ENCODE data around the gene ZNF827.
A peak's percentile ranks its signal among the peaks of the same experiment; 100 is the strongest.

ZNF827 gene

DNA sequence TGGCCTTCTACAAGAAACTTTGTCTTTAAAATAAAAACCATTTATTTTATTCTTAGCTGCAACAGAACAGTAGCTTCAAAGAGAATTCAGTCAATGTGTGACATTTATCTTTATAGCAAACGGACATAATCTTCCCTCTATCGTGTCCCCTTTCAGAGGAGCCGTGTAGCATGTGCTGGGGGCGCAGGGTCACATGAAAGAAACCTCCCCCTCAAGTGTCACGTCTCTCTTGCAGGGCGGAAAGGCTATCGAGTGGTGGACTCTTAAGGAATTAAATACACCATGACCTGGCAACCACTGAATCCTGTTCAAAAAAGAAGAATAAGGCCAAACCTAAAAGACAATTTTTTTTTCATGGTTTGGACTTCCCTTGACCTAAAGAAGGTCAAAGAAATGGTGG lies 40.2 kb downstream of the ZNF827 start:
- intact Hi-C loops (cut with DNase I), result no loop called here
- DNase-seq, result no peak

DNA sequence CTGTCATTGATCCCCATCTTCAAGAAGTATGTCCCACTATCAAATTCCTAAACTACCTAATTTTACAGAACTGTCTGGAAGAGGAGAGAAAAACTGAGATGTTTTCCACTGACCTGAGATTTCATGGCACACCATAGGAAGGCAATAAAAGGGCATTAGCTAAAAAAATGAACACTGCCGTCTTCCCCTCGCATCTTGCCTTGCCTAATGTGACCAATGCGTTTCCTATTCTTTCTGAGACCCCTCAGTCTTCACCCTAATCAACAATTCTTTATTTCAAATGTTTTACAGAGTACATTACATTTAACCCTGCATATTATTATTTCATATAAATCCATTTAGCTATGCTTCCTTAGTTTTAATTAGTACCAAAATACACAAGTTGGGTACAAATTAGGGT lies 43.6 kb downstream of the ZNF827 start:
- DNase-seq, result no peak
- intact Hi-C loops (cut with DNase I), result no loop called here

DNA sequence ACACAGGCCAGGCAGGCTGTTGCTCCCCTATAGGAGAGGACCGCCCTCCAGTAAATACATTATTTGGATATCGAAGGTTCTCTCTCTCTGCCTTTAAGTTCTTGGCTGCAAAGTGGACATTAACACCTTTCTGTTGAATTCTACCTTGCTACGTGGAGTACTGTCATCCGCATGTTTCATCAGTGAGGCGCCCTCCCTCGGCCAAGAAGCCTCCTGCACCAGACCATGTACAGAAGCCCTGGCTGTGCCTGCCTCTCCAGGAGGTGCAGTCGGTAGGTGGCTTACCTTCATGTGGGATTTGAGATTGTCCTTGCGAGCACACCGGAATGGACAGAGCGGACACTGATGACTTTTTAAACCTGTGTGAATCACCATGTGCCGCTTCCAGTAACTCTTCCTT lies 46.7 kb downstream of the ZNF827 start:
- intact Hi-C loops (cut with DNase I), result no loop called here

DNA sequence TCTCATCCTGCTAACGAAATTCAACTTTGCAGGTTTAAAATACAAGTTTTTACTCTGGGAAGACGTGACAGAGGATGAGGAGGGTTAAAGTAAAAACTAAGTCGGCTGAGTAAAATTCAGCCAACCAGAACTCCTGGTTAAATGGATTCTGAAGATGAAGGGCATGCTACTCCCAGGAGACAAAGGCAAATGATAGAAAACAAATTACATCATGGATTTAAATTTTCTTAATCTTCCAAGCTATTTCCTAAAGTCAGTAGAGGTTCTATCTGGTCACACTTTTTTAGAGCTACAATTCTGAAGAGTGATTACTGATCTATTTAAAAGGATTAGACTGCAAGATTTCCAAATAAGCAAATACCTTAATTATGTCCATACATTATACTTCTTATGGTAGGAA lies 47.9 kb downstream of the ZNF827 start:
- intact Hi-C loops (cut with DNase I), result no loop called here

More for the DNA sequence above, 46.7 kb downstream of the ZNF827 start:
- peak in 1 of 10 donors; percentile 68 for DNase-seq

DNA sequence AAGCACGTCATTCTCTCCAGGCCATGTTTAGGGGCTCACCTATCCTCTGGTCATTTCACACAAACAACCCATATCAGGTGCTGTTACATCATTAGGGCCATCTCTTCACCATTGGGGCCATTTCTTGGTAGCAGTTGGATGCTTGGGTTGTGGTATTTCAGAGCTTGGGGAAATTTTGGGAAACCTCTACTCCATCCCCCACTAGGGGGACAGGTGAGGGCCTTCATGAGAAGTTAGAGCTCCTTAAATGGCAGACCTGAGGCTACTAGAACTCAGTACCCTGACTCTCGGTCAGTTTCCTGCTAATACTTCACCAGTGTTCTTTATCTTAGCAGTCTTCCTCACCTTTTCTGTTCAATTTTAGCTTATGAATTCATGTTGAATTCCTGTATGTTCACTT lies 50.2 kb downstream of the ZNF827 start:
- DNase-seq, result no peak

More for the DNA sequence above, 47.9 kb downstream of the ZNF827 start:
- DNase-seq, result no peak

GRCh38 chr4:145887241-145887991 lies 51.2 kb downstream of the ZNF827 start:
- intact Hi-C loops (cut with DNase I), result loop anchor here (10.0 kb wide), 1 partner anchor 47 kb away; the partner anchor contains the start of gene ZNF827
- DNase-seq, result peak in 2 of 10 donors; percentile 39 to 45

More for the DNA sequence above, 50.2 kb downstream of the ZNF827 start:
- intact Hi-C loops (cut with DNase I), result loop anchor here (10.0 kb wide), 1 partner anchor 46 kb away; the partner anchor contains the start of gene ZNF827

GRCh38 chr4:145886871-145887240 lies 51.8 kb downstream of the ZNF827 start:
- intact Hi-C loops (cut with DNase I), result loop anchor here (10.0 kb wide), 1 partner anchor 48 kb away; the partner anchor contains the start of gene ZNF827
- DNase-seq, result no peak

DNA sequence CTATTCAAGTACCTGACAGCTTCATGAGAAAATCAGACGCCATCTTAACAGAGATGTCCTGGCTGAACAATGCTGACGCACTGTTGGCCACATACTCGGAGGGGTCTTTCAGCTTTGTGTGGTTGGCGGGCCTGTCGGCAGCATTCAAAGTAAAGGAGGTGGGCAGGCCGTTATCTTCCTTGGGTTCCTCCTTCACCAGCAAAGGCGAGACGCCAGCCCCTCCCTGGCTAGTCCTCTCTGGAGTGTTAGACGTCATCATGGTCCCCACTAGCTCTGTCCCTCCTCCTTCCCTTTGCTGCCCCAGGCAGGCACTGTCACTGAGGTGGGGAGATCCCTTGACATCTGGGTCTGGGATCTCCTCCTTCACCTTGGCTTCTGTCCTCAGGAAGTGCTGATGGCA lies 53.0 kb downstream of the ZNF827 start:
- DNase-seq, result peak in 2 of 10 donors; percentile 49 to 65
- intact Hi-C loops (cut with DNase I), result loop anchor here (10.0 kb wide), 1 partner anchor 49 kb away; the partner anchor contains the start of gene ZNF827

DNA sequence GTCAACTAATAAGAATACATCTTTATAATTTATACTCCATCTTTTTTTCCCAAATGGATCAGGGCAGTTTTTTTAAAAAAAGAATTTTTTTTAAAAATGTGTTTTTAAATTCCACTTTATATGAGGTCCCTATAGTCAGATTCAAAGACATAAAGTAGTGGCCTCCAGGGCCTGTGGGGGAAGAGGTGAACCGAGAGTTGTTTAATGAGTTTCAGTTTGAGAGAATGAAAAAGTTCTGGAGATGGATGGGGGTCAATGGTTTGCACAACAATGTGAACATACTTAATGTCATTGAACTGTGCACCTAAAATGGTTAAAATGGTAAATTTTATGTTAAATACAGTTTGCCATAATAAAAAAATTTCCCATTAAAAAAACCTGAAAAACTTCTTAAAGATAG lies 53.8 kb downstream of the ZNF827 start:
- intact Hi-C loops (cut with DNase I), result loop anchor here (5.0 to 10.0 kb wide), 2 partner anchors 50 to 152 kb away; partner anchors contain the start of gene ZNF827
- no peak for DNase-seq

- no peak for DNase-seq
- intact Hi-C loops (cut with DNase I), result loop anchor here (5.0 to 10.0 kb wide), 2 partner anchors 52 to 151 kb away; partner anchors contain the start of gene ZNF827
Measured at GRCh38 chr4:145883101-145883694, 55.4 kb downstream of the ZNF827 start.

DNA sequence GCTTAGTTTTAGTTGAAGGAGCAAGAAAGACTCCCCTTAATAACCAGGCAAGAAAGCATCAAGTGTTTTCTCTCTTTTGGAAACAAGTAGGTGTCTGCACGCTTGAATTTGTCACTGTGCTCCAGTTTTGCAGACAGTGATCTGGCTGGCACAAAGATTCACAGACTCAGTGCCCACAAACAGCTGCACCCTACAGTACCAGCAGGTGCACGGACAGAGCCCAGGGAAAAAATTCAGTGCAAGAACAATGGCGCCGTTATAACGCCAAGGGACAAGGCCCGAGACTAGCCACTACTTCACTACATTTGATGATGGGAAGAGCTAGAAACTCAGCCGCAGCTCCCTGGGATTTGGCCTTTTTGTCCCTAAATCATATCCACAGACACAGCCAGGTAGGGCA lies 56.0 kb downstream of the ZNF827 start:
- peak in 9 of 10 donors; percentile 54 to 96 (median 71) for DNase-seq
- intact Hi-C loops (cut with DNase I), result loop anchor here (5.0 to 10.0 kb wide), 2 partner anchors 52 to 150 kb away; partner anchors contain the start of gene ZNF827

- peak in 2 of 10 donors; percentile 28 to 68 for DNase-seq
- intact Hi-C loops (cut with DNase I), result loop anchor here (5.0 to 10.0 kb wide), 2 partner anchors 53 to 150 kb away; partner anchors contain the start of gene ZNF827
Measured at GRCh38 chr4:145881989-145882388, 56.6 kb downstream of the ZNF827 start.

DNA sequence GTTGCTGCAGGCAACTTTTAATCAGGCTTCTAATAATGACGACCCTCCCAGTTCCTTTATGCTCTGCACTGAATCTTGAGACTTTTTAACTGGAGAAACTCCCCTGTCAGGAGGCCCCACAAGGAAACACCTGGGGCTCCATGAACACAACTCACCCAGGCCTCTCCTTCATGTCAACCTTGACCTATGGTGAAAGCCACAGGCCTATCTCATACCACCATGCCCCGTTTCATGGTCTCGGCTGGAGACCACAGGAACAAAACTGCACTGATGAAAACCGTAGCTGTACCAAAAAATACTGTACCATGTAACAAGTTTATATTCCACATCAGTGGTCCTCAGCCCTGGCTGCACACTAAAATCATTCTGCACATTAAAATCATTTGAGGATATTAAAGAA lies 57.0 kb downstream of the ZNF827 start:
- no peak for DNase-seq
- intact Hi-C loops (cut with DNase I), result loop anchor here (5.0 to 10.0 kb wide), 2 partner anchors 53 to 149 kb away; partner anchors contain the start of gene ZNF827

DNA sequence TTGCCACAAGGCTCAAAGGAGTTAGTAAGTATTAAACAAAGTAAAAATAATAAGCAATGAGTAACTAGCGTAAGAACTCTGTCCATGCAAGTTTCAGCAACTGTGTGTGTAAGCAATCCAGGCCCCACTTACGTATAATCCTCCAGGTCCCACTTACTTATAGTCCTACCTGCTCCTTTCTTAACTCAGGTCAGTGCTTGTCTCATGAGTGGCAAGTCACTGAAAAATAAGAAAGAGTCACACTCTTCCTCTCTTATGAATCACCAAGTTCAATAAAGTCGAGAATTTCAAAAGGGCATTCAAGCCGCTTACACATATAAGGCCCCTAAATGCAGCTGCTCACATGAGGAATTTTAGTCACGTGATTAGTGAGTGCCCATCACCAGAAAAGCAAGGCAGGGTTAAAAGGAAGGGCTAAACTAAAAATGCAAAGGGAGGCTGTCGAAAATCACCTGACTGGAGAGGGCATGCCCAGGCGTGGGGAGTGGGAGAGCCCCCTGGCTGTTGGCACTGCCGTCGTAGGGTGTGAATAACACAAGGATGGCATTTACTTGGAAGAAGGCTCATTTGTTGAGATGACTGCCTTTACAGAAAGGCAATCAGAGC lies 58.2 kb downstream of the ZNF827 start:
- intact Hi-C loops (cut with DNase I), result loop anchor here (5.0 to 10.0 kb wide), 2 partner anchors 54 to 148 kb away; partner anchors contain the start of gene ZNF827
- no peak for DNase-seq

DNA sequence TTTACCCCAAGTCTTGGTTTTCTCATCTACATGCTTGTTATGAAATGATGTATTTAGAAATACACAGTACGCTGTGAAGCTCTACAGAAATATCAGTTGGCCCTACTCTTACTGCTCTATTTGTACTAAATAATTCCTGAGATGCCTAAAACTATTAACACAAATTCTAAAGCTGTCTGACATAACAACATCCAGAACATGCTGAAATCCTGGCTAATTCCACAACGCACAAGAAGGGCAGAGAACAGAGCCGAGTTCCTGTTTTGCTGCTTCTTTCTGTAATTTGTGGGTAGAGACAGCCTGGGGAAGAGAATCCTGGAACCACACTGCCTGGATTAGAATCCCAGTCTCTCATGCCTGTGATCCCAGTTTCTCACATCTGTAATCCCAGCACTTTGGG lies 59.0 kb downstream of the ZNF827 start:
- DNase-seq, result no peak

GRCh38 chr4:145878501-145879435 lies 59.9 kb downstream of the ZNF827 start:
- intact Hi-C loops (cut with DNase I), result no loop called here
- no peak for DNase-seq

More for the DNA sequence above, 59.0 kb downstream of the ZNF827 start:
- intact Hi-C loops (cut with DNase I), result no loop called here

DNA sequence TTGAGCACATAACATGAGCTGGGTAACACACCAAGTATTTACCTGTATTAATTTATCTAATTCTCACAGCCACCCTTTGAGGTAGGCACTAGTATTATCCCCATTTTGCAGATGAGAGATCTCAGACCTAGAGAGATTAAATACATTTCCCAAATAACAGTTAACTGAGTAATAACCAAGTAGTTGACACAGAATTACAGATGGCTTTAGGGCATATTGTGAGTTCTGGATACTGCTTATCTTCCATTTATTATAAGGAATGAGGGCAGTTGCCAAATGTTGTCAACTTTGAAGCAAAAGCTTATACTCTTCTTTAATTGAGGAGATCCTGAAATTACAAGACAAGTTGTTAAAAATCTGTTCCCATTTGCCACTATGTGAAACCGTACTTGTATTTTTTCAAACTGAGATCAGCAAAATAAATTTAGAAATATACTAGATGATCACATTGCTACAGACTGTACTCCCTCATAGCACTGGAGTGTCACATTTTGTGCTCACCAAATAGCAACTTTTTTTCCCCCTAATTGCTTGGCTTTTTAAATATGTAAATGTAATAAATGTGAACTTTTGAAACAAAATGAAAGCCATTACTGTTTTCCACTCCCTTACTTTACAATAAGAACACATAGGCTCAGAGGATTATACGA lies 62.0 kb downstream of the ZNF827 start:
- intact Hi-C loops (cut with DNase I), result no loop called here
- DNase-seq, result no peak

DNA sequence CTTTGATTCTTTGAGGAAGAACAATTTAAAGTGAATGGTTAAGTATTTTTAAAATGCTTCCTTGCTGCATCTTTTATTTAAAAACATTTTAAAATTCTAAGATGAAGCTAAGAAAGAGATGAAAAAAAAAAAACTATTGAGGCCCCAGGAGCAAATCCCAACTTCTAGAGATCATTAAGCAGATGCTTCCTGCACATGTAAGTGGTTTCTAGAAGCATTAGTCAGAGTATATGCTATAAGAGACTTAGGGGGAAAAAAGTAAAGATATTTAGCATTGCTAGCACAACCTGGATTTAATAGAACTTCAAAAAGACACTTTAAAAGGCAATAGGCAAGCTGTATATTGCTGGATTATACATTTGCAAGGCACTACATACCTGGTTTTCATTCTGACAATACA lies 64.7 kb downstream of the ZNF827 start:
- DNase-seq, result no peak
- intact Hi-C loops (cut with DNase I), result no loop called here

- DNase-seq, result no peak
- intact Hi-C loops (cut with DNase I), result no loop called here
Measured at GRCh38 chr4:145871209-145871608, 67.4 kb downstream of the ZNF827 start.
